GM20000 (cell line): Measurements from ENCODE around the gene ELOVL2.
"Not testable (repeated sequence)": the region's sequence is repeated elsewhere in the genome, so short reads cannot be mapped to it uniquely, and the experiment has no call there.

ENCODE experiments used
- DNase-seq: peaks from one replicate; pipeline ENCODE4 v3.0.0; 2012; ENCODE audit warnings: low spot score
- CTCF ChIP-seq: IDR thresholded peaks from 2 replicates; pipeline ENCODE4 v1.5.1; 2012; ENCODE audit warnings: mild to moderate bottlenecking, control low read depth; ENCODE audit errors: extremely low read depth, missing control alignments

ELOVL2 gene

GRCh38 chr6:11043961-11044711, at the start of gene ELOVL2:
ELOVL2 (minus strand) TSS chr6:11044305; CDS start chr6:11044230, 75 bp downstream.
- DNase-seq = peak; percentile 84
- TF ChIP-seq CTCF = peak; percentile 99

- no peak for TF ChIP-seq CTCF
- DNase-seq = no peak
Measured at GRCh38 chr6:11093376-11093625, 49.2 kb upstream of the ELOVL2 start.

GRCh38 chr6:11092668-11093375, 48.7 kb upstream of the ELOVL2 start:
- no peak for TF ChIP-seq CTCF
- peak; percentile 81 for DNase-seq

GRCh38 chr6:11091141-11091540, 47.0 kb upstream of the ELOVL2 start:
- not testable (repeated sequence) for DNase-seq

- TF ChIP-seq CTCF = no peak
- DNase-seq = no peak
Measured at GRCh38 chr6:11089695-11090094, 45.6 kb upstream of the ELOVL2 start.

- DNase-seq = not testable (repeated sequence)
Measured at GRCh38 chr6:11087141-11087812, 43.2 kb upstream of the ELOVL2 start.

- TF ChIP-seq CTCF = no peak
- no peak for DNase-seq
Measured at GRCh38 chr6:11085758-11086435, 41.8 kb upstream of the ELOVL2 start.

- no peak for TF ChIP-seq CTCF
- DNase-seq = no peak
Measured at GRCh38 chr6:11083956-11084355, 39.9 kb upstream of the ELOVL2 start.
